HuH-7 (cell line): ENCODE measurements around the gene BBLN.

Experiments
- DNase-seq: peaks from one replicate; pipeline ENCODE4 v3.0.0; 2011; ENCODE audit warnings: low spot score

BBLN gene

DNA sequence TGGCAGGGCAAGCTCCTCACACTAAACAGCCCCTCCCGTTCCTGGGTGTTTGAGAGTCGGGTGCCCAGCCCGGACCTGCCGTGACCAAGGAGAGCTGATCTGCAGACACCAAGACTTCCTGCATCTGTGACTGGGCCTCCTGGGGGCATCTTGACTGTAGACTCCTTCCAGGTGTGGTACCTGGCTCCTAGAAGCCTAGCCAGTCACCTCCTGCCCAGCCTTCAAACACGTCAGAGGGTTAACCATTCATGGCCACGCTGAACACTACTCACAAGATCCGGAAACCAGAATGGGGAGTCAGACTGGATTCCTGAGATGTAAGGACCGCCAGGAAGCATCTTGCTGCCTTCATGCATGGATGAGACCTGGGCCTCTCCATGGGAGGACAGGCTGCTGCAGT is 14.5 kb upstream of the BBLN start:
- no peak for DNase-seq

DNA sequence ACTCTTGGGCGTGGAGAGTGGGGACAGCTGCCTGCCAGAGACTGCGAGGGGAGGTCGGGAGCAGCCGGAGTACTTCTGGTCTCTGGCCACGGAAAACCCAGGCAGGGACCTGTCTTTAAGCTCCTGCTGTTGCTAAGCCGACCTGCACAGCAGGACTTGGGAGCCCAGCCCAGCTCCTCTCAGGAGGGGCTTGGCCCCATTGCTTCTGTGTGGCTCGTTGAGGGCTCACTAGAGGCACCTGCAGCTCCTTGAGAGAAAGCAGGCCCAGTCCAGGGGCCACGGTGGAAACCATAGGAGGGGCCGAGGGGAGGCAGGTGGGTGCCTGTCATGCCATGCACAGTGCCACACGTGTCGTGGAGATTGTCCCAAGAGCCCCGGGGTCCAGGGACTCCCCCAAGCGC is 14.1 kb upstream of the BBLN start:
- no peak for DNase-seq

DNA sequence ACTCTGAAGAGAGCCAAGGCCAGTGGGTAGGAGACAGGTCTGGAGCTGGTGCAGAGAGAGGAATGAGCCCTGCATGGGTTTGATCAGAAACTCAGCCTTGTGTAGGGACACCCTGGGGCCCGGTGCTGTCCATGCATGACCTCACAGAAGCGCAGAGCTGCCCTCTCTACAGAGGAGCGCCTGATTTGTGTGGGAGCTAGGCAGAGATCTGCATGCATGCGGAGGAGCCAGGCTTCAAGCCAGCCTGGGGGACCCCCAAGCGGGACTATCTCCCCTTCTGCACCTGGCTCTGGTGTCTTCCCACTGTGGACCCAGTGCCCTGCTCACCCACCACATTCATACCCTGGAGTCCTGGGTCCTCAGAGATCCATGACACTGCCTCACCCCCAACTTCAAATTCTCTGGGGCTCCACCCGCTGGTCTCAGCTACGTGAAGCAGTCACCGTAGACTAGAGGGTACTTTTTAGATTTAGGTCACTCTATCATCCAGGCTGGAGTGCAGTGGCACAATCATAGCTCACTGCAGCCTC is 13.4 kb upstream of the BBLN start:
- DNase-seq: no peak

DNA sequence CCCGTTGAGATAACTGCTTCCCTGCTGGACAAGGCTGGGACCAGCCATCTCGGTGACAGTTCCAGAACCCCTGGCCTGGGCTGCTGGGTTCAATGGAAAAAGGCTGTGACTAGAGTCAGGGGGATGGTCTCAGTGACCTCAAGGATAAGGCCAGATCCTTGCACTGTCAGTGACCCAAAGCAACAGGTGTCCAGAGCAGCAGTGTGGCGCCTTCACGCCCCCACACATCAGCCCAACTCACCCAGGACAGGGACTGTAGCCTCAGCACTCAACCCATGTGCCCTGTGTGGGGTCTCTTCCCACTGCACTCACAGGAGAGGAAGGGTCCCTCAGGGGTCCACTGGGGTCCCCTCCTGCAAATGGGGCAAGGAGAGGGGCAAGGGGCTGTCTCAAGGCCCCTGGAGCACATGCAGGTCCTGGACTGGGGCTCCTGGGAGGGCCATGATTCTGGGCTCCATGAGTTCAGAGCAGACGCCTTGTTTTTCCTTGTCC is 11.5 kb upstream of the BBLN start:
- no peak for DNase-seq

DNA sequence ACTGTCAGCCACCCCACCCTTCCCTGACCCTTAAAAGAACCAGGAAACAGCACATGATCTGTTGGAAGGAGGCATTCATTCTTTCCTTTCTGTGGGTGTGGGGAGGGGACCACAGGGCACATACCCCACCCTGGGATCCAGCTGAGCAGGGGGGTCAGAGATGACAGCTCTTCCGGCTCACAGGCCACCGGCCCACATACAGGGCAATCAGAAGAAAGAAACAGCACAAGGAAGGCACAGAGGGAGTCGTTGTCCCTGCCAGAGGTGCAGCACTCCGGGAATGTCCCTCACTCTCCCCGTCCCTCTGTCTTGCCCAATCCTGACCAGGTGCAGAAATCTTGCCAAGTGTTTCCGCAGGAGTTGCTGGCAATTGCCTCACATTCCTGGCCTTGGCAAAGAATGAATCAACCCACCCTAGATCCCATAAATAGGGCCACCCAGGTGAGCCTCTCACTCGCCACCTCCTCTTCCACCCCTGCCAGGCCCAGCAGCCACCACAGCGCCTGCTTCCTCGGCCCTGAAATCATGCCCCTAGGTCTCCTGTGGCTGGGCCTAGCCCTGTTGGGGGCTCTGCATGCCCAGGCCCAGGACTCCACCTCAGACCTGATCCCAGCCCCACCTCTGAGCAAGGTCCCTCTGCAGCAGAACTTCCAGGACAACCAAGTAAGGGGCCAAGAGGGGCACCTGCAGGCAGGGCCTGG is 10.9 kb upstream of the BBLN start, which contains the start of gene LCN2:
Gene LCN2, plus strand, starts transcription at position 453 of the 701 bp plus-strand sequence. Its CDS starts 73 bp downstream, at position 526.
- DNase-seq: no peak

DNA sequence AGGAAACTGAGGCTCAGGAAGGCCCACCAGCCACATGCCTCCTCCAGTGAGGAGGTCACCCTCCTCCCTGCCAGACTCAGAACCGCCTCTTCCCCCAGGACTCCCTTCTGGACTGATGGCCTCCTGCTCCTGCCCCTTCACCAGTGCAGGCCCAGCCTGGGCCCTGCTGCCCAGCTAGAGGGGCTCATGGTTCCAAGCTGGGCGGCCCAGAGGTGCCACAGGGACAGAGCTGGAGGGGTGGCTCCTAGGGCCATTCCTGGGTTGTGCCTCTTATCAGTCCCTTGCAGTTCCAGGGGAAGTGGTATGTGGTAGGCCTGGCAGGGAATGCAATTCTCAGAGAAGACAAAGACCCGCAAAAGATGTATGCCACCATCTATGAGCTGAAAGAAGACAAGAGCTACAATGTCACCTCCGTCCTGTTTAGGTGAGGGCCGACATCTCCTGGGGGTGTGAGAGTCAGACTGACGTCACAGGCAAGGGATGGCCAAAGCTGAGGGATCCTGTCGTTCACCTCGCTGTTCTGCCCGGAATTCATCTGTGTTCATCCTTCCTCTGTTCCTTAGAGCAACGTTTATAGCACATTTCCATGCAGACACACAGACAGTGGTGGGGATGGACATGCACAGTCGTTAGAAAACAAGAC is 10.0 kb upstream of the BBLN start:
- no peak for DNase-seq

DNA sequence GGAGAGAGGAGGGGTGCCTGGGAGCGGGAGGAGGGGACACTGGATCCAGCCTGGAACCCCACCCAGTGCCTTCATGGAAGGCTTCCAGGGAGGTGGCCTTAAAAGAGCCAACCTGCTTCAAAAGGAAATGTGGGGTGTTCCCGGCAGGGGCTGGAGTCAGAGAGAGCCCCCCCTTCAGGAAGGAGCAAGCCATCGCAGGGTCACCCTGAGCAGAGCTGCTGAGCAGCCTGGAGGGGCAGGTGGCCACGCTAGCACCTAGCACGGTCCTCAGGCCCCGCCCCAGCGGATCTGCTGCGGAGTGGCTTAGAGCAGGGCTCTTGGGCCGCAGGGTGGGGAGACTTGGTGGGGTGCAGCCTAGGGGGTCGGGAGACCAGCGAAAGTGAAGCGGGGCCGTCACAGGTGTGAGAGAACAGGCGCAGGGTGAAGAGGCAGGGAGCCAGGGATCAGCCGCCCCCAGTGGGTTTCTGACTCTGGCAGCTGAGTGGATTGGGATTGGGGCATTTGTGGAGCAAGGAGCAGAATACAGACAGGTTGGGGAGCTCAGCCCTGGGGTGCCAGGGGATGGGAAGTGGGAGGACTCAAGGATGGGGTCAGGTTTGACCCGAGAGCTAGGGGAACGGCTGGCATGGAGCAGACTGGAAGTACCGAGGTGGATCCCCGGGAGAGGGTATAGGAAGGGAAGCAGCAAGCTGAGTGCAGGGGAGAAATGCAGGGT is 9.3 kb upstream of the BBLN start:
- peak; percentile 76 for DNase-seq

DNA sequence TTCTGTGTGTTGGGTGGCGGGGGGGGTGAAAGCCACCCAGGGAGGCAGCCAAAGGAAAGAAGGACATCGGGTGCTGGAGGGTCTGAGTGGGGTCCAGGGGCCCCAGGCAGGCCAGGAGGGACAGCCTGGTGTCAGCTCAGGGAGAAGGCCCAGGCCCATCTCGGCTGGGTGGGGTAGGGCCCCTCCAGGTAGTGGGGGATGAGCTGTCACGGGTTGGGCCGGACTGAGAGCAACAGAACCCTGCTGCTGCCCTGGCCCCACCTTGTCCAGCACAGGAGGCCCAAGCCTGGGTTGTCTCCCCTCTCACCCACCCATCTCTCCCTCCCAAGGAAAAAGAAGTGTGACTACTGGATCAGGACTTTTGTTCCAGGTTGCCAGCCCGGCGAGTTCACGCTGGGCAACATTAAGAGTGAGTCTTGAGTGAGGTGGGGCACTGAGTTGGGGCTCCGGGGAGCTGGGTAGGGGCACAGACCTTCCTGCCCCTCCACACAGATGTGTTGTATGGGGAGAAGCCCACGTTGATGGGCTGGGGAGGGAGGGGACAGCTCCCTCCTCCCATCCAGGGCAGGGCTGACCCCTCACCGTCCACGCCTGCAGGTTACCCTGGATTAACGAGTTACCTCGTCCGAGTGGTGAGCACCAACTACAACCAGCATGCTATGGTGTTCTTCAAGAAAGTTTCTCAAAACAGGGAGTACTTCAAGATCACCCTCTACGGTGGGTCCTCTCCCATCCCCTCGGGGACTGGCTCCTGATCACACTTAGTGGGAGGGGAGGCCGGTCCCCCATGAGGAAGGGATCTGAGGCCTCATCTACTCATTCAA is 8.5 kb upstream of the BBLN start:
- DNase-seq: no peak

DNA sequence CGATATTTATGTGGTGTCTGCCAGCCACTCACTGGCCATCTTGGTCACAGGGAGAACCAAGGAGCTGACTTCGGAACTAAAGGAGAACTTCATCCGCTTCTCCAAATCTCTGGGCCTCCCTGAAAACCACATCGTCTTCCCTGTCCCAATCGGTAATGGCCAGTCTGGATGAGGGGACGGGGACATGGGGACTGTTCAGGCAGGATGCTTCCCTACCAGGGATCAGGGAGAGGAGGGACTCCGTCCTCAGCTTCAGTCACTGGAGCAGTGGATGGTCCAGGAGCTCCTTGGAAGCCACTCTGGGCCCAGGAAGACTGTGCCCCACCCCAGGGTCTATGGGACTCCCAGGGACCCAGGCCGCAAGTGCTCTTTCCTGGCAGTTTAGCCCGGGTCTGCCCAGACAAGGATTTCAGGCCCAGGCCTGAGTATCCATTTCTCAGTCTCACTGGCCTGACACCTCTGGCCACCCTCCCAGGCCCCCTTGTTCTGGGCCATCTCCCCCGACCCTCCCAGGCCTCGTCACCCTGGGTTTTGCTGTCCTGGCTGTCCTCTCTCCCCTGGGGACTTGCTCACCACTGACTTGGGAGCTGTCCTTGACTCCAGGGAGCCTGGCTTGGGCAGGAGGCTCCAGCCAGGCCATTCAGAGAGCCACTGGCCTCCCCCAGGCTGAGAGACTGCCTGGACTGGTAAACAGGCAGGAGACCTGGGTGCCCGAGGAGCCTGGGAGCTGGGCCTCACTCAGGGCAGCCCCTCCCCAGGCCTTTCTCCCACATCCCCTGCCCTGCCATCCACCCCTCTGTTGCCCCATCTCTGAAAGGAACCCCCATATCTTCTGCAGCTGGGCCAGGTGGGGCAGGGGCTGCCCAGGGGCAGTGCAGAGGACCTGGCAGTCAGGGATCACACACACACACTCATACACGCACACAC is 7.7 kb upstream of the BBLN start:
- no peak for DNase-seq

DNA sequence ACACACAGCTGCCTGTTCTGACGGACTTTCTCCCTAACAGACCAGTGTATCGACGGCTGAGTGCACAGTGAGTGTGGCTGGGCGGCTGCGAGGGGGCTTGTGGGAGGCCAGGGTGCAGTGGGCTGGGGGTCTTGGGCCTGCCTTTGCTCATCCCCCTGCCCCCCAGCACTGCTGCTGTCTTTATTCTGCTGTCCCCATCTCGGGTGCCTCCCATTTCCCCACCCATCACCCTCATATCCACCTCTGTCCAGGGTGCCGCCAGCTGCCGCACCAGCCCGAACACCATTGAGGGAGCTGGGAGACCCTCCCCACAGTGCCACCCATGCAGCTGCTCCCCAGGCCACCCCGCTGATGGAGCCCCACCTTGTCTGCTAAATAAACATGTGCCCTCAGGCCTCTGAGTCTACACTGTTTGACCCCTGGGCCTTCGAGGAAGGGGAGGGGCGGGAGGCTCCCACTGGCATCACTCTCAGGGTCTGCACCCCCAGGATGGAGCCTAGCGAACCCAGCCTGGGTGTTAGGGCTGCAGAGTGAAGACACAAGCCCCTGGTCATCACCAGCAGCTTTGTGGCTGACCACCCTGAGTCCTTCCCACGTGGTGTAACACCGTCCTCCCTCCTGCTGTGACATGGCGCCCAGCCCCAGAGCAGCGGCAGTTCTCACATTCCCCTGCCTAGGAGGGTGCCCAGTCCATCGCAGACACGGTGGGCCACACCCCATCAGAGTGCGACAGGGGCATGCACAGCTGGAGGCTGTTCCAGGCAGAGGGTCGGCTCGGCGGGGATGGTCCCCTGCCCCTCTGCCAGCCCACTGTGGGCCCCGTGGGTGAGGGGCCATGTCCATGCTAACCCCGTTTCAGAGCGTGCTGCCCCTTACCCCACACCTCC is 6.8 kb upstream of the BBLN start:
- DNase-seq: no peak

DNA sequence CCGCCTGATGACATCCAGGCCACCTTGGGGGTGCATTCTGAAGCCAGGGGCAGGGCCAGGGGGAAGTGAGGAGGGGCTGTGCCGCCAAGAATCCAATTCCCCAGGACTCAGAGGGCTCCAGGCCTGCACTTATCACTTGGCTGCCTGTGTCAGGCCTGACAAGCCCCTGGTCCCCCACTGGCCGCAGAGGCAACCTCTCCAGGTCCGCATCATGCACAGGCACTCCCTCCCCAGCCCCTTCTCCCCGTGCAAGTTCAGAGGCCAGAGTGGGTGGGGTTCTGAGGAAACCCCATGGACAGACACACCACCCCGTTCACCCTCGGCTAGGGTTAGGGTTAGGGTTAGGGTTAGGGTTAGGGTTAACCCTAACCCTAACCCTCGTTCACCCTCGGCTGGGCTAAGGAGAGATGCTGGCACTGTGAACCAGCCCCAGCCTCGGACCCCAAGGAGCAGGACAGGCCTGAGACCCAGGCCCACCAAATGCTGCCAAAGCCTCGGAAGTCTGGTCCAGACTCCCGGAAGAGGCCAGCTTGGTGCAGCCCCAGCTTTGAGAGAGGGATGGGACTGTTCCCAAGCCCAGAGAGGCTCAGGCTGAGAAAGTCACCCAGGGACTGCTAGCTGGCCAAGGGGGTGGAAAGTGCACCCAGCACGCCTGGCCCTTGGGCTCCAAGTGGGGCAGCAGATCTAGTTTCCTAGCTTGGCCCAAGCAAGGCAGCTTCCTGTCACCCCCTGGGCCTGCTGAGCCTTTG is 5.9 kb upstream of the BBLN start:
- no peak for DNase-seq

DNA sequence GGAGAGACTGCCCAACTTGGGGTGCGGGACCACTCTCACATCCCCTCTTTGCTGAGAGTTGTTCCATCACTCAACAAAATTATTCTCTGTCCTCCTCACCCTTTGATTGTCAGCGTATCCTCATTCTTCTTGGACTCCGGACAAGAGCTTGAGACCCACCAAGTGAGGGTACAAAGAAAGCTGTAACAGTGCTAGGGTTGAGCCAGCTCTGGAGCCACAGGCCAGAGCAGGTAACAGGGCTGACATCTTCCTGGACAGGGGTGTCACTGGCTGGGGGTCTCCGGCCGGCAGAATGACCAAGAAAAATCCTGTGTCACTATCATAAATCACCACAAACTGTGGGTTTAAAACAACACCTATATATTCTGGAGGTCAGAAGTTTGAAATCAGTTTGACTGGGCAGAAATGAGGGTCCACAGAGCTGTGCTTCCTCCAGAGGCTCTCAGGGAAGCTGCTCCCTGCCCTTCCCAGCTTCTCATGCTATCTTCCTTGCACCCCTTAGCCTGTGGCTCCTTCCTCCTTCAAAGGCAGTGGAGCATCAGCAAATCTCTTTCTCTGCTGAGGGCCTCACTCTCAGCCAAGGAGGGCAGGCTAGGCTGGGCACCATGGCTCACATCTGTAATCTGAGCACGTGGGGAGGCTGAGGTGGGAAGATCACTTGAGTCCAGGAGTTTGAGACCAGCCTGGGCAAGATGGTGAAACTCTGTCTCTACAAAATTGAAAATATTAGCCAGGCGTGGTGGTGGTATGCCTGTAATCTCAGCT is 4.1 kb upstream of the BBLN start:
- no peak for DNase-seq

DNA sequence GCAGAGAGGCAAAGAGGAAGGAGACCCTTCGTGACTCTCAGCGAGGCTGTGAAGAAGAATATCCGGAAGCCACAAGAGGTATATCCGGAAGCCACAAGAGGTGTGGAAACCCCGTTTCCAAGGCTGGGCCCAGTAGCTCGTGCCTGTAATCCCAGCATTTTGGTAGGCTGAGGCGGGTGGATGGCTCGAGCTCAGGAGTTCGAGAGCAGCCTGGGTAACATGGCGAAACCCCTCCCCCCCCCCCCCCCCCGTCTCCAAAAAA is 612 bp upstream of the BBLN start:
- DNase-seq: peak; percentile 62

DNA sequence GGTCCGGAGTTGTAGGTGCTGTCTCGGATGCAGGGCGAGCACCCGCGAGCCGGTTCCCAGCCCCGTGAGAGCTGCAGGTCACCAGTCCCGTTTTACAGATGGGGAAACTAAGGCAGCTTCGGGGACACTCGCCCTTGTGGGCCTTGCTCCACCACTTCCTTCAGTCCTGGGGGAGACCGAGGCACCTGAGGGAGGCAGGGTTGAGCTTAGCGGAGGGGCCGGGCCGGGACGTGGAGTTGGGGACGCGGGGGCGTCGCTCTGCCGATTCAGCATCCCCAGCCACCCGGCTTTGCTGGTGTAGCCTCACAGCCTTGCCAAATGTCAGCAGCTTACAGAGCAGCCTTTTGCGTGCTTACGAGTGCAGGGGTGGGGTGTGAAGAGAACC is 530 bp downstream of the BBLN start:
- peak; percentile 57 for DNase-seq

DNA sequence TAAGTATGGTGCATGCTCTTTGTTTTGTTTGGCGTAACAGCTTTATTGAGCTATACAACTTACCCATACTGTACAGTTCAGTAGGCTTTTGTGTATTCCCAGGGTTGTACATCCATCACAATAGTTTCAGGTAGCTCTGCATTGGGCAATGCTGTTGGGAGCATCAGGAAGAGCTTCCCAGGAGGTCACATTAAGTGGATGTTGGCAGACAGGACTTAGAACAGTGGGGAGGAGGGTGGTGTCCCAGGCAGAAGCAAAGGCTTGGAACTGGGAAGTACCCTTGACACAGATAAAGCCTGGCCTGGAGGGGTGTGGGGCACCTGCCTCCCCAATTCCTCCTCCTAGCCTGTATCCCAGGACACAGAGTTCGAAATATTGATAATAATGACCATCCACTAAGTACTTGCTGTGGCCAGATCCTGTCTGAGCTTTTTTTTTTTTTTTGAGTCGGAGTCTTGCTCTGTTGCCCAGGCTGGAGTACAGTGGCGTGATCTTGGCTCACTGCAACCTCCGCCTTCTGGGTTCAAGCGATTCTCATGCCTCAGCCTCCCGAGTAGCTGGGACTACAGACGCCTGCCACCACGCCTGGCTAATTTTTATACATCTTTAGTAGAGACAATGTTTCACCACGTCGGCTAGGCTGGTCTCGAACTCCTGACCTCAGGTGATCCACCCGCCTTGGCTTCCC is 1.3 kb downstream of the BBLN start:
- no peak for DNase-seq

DNA sequence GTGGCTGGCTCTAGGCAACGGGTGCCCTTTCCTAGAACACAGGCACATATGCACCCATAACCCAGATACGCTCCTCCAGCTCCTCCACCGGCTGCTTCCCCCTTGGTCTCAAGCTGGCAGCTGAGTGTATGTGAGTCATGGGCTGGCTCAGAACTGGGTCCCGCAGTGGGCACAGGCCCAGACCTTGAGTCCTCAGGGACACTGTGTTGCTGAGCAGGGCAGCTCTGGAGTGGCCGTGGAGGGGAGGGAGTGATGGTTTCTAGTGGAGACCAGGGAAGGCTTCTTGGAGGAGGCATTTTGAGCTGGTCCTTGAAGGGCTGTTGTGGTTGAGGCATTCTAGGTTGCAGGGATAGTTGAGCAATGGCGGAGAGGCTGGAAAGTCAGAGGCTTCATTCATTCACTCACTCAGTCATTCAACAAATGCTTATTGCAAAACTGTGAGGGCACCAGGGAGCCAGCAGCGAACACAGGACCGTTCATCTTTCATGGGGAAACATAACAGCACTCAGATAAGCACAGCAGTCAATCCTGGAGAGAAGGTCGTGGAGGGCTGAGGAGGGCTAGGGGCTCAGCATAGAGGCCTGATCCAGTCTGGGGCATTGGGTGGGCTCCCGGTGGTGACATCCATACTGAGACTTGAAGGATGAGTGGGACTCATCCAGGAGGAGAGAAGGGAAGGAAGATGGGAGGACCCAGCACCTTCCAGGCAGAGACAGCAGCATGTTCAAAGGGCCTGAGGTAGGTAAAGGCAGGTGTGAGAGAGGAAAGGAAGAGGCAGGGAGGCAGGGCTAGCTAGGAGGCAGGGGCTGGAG is 2.4 kb downstream of the BBLN start:
- no peak for DNase-seq

DNA sequence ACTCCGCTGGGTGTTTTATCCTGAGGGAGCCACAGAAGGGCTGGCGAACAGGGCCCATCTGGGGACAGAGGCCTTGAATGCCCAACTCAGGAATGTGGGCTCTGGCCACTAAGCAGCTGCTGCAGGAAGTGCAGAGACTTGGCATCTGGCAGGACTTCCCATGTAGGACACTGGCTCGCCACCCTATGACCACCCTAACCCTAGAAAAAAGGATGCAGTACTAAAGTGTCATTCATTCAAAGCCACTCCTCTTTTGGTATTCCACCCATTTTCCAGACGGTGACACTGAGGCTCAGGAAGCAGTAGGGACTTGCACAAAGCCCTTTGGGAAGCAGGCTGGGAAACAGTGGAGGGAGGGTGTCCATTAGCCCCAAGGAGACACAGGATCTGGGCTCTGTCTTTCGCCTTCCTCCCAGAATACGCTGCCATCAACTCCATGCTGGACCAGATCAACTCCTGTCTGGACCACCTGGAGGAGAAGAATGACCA is 3.0 kb downstream of the BBLN start:
- no peak for DNase-seq
